ES-I3 (cell line): ENCODE results near the gene PDE3B.
"Not testable (repeated sequence)": the region's sequence is repeated elsewhere in the genome, so short reads cannot be mapped to it uniquely, and the experiment has no call there.

ENCODE experiments used
- H3K36me3 ChIP-seq: 2 replicates; pipeline ENCODE4 v1.6.1; 2013; ENCODE audit warnings: mild to moderate bottlenecking, low read length, control low read depth, moderate library complexity; ENCODE audit not compliant: insufficient read depth
- H3K4me1 ChIP-seq: 2 replicates; pipeline ENCODE4 v1.6.1; 2013; ENCODE audit warnings: mild to moderate bottlenecking, control low read depth, low read length; ENCODE audit not compliant: insufficient read depth
- H3K9ac ChIP-seq: 2 replicates; pipeline ENCODE4 v1.6.1; 2013; ENCODE audit warnings: low read depth, mild to moderate bottlenecking, low read length, moderate library complexity
- H3K9me3 ChIP-seq: 2 replicates; pipeline ENCODE4 v1.6.1; 2013; ENCODE audit warnings: mild to moderate bottlenecking, low read length, moderate library complexity; ENCODE audit not compliant: control insufficient read depth, insufficient read depth

PDE3B gene

GRCh38 chr11:14643697-14644225 lies at the start of gene PDE3B:
PDE3B (plus strand) TSS chr11:14643804; CDS start chr11:14644076, 272 bp downstream.
- peak within 1 kb of the TSS; percentile 86 for H3K9ac ChIP-seq
- H3K9me3 ChIP-seq, result no peaks in the 10 kb centered on the region
- H3K36me3 ChIP-seq, result no peaks in the 10 kb centered on the region
- H3K4me1 ChIP-seq, result no peaks in the 10 kb centered on the region

DNA sequence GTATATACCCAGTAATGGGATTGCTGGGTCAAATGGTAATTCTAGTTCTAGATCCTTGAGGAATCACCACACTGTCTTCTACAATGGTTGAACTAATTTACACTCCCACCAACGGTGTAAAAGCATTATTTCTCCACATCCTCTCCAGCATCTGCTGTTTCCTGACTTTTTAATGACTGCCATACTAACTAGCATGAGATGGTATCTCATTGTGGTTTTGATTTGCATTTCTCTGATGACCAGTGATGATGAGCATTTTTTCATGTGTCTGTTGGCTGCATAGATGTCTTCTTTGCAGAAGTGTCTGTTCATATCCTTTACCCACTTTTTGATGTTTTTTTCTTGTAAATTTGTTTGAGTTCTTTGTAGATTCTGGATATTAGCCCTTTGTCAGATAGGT lies 48.3 kb upstream of the PDE3B start:
- H3K36me3 ChIP-seq, H3K9me3 ChIP-seq, H3K4me1 ChIP-seq, H3K9ac ChIP-seq: not testable (repeated sequence)

- Histone ChIP-seq H3K4me1 (no peaks in the 10 kb centered on the region), H3K36me3 (no peaks in the 10 kb centered on the region), H3K9ac (no peak overlapping the region), H3K9me3 (no peaks in the 10 kb centered on the region)
Observed at GRCh38 chr11:14607713-14608112, 35.9 kb upstream of the PDE3B start.

GRCh38 chr11:14609902-14610301 lies 33.7 kb upstream of the PDE3B start:
- Histone ChIP-seq H3K4me1 (no peaks in the 10 kb centered on the region), H3K9ac (no peak overlapping the region), H3K9me3 (no peaks in the 10 kb centered on the region), H3K36me3 (no peaks in the 10 kb centered on the region)

- Histone ChIP-seq H3K9ac (no peak overlapping the region), H3K4me1 (no peaks in the 10 kb centered on the region), H3K9me3 (no peaks in the 10 kb centered on the region), H3K36me3 (no peaks in the 10 kb centered on the region)
Observed at GRCh38 chr11:14611939-14612338, 31.7 kb upstream of the PDE3B start.

- H3K4me1 ChIP-seq, result no peaks in the 10 kb centered on the region
- no peaks in the 10 kb centered on the region for H3K36me3 ChIP-seq
- H3K9ac ChIP-seq, result no peak overlapping the region
- H3K9me3 ChIP-seq, result no peaks in the 10 kb centered on the region
Observed at GRCh38 chr11:14612694-14613093, 30.9 kb upstream of the PDE3B start.

- H3K4me1 ChIP-seq, result no peaks in the 10 kb centered on the region
- no peak overlapping the region for H3K9ac ChIP-seq
- no peaks in the 10 kb centered on the region for H3K36me3 ChIP-seq
- H3K9me3 ChIP-seq, result no peaks in the 10 kb centered on the region
Observed at GRCh38 chr11:14614091-14614622, 29.4 kb upstream of the PDE3B start.

- Histone ChIP-seq H3K9me3 (no peaks in the 10 kb centered on the region), H3K4me1 (no peaks in the 10 kb centered on the region), H3K9ac (no peak overlapping the region), H3K36me3 (no peaks in the 10 kb centered on the region)
Observed at GRCh38 chr11:14617241-14618027, 26.2 kb upstream of the PDE3B start.

- Histone ChIP-seq H3K9me3 (no peaks in the 10 kb centered on the region), H3K4me1 (no peaks in the 10 kb centered on the region), H3K9ac (no peak overlapping the region), H3K36me3 (no peaks in the 10 kb centered on the region)
Observed at GRCh38 chr11:14618060-14618459, 25.5 kb upstream of the PDE3B start.

DNA sequence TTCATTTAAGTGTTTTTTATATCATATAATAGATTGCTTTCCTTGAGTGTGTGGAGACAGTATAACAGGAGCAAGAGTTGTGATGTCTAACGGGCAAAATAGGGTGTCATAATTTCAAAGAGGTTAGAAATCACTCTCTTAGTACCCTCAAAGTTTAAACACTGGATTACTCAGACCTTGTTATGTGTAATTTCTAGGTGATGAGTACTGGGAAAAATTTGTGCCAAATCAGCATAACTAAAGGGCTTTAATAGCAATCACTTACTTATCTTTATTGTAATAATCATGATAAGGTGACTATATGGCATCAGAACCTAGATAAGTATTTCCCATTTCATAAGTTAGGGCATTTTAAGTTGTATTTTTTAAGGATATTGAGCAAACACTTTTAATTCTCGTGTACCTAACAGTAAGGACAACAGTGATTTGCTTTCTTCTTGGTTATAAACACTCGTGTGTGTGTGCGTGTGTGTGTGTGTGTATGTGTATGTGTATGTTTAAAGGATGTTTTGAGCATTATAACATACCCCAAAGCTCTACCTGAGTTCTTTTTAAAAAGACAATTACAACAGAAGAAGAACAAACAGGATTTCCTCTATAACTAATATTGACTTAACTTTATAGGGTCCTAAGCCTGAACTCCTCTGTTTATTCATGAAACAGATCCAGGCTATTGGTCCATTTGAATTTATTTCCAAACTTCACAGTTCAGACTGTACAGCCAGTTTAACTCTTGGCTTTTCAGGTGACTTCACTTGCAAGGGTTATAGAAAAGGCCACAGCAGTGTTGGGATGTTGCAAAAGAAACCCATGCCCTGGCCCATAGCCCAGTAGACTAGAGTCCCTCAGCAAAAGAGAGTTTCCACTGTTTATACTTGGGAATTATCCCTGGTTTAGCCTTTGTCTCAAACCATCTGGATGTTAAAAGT lies 23.7 kb upstream of the PDE3B start:
- no peak overlapping the region for H3K9ac ChIP-seq
- no peaks in the 10 kb centered on the region for H3K9me3 ChIP-seq
- no peaks in the 10 kb centered on the region for H3K36me3 ChIP-seq
- no peaks in the 10 kb centered on the region for H3K4me1 ChIP-seq

- Histone ChIP-seq H3K4me1 (no peaks in the 10 kb centered on the region), H3K9me3 (no peaks in the 10 kb centered on the region), H3K36me3 (no peaks in the 10 kb centered on the region), H3K9ac (no peak overlapping the region)
Observed at GRCh38 chr11:14622223-14622954, 21.2 kb upstream of the PDE3B start.

DNA sequence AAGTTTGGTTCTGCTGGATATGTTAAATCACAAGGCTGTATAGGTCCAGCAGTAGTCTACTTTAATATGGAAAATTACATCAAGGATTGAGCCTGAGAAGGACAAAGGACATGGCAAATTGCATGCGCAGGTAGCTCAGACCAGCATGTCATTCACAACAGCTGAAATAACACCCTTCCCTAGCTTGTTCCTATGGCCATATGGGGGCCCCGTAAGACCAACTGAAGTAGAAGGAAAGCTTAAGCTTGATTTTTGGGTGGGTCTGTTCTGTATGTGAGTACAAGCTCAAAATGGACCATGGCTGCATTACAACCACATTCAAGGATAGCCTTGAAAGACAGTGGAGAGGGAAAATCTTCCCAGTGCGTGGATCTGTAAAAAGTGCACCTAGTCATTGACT lies 20.6 kb upstream of the PDE3B start:
- Histone ChIP-seq H3K9ac (no peak overlapping the region), H3K4me1 (no peaks in the 10 kb centered on the region)

DNA sequence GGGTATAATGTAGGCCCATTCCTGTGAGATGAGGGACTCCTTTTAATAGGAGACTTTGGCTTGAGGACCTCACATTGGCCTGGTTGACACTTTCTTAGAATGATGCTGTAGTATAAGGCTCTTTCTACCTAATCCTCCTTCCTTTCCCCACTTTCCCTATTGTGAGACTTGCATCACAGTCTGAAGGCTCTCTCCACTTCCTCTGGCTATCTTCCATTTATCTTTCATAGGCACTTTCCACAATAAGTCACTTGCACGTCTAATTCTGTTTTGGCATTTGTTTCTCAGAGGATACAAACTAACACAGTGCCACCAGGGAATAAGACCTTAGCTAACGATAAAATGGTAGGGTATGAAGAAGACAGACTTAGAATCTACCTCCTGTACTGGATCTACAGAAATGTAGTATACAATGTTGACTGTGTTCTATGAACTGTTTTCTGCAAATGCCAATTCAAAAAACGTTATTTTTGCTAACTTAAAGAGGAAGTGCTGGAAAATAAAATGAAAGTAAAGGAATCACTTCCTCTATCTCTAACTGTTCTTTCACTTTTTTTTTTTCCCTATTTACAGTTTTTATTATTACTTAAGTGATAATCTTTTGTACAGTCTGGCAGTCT lies 17.9 kb upstream of the PDE3B start:
- H3K4me1 ChIP-seq, result no peaks in the 10 kb centered on the region
- H3K9ac ChIP-seq, result no peak overlapping the region
- H3K9me3 ChIP-seq, result no peaks in the 10 kb centered on the region
- no peaks in the 10 kb centered on the region for H3K36me3 ChIP-seq

More for the DNA sequence above, 20.6 kb upstream of the PDE3B start:
- no peaks in the 10 kb centered on the region for H3K9me3 ChIP-seq
- H3K36me3 ChIP-seq, result no peaks in the 10 kb centered on the region
